ENCODE data around the gene GPAT3. TPM values are rescaled to one million over a fixed set of nuclear protein-coding genes. Genes with fewer than 3 reads are reported as not detected.

GPAT3 gene
- total RNA-seq, 1 experiment from 2014 or later, result 2.4 TPM

- Histone ChIP-seq H3K27ac (no peak overlapping the region), H3K27me3 (no peaks in the 10 kb centered on the region), H3K36me3 (no peaks in the 10 kb centered on the region), H3K4me1 (no peaks in the 10 kb centered on the region), H3K9me3 (replicated peaks) (no peaks in the 10 kb centered on the region), H3K4me3 (no peak overlapping the region)
- DNase-seq, result no peak
Measured at GRCh38 chr4:83522239-83522638, 13.7 kb upstream of the GPAT3 start.

GRCh38 chr4:83527671-83528070, 8.2 kb upstream of the GPAT3 start:
- DNase-seq, result no peak
- Histone ChIP-seq H3K9me3 (replicated peaks) (no peaks in the 10 kb centered on the region; the same call in 1 of the 2 replicates), H3K27me3 (no peaks in the 10 kb centered on the region), H3K4me3 (no peak overlapping the region), H3K27ac (no peak overlapping the region), H3K4me1 (no peaks in the 10 kb centered on the region), H3K36me3 (no peaks in the 10 kb centered on the region)

GRCh38 chr4:83536362-83537272, 709 bp downstream of the GPAT3 start:
- peak overlapping the region; percentile 63 for H3K4me3 ChIP-seq
- DNase-seq, result no peak

GRCh38 chr4:83542225-83542624, 6.3 kb downstream of the GPAT3 start:
- H3K27me3 ChIP-seq, result no peaks in the 10 kb centered on the region
- peaks cover 5% of the 10 kb centered on the region for H3K4me1 ChIP-seq
- H3K4me3 ChIP-seq, result no peak overlapping the region
- H3K36me3 ChIP-seq, result no peaks in the 10 kb centered on the region
- no peaks in the 10 kb centered on the region for H3K9me3 ChIP-seq (replicated peaks)
- no peak overlapping the region for H3K27ac ChIP-seq
- no peak for DNase-seq

More at GRCh38 chr4:83536362-83537272, 709 bp downstream of the GPAT3 start:
- Histone ChIP-seq H3K27ac (no peak overlapping the region; the same call in 1 of the 2 replicates), H3K4me1 (no peaks in the 10 kb centered on the region), H3K27me3 (no peaks in the 10 kb centered on the region), H3K9me3 (replicated peaks) (no peaks in the 10 kb centered on the region), H3K36me3 (no peaks in the 10 kb centered on the region)

- H3K27ac ChIP-seq, result no peak overlapping the region
- H3K4me3 ChIP-seq, result no peak overlapping the region
- peaks cover 14% of the 10 kb centered on the region for H3K4me1 ChIP-seq
- no peaks in the 10 kb centered on the region for H3K27me3 ChIP-seq
- peak in 1 of 2 experiments; percentile 24 for DNase-seq
- no peaks in the 10 kb centered on the region for H3K9me3 ChIP-seq (replicated peaks)
- H3K36me3 ChIP-seq, result no peaks in the 10 kb centered on the region
Measured at GRCh38 chr4:83546786-83547185, 10.9 kb downstream of the GPAT3 start.

GRCh38 chr4:83548151-83548905, 12.4 kb downstream of the GPAT3 start:
- H3K27ac ChIP-seq, result peak overlapping the region; percentile 56
- H3K9me3 ChIP-seq (replicated peaks), result no peaks in the 10 kb centered on the region
- peaks cover 14% of the 10 kb centered on the region for H3K4me1 ChIP-seq
- DNase-seq, result peak; percentile 77 to 80
- H3K36me3 ChIP-seq, result no peaks in the 10 kb centered on the region
- H3K27me3 ChIP-seq, result no peaks in the 10 kb centered on the region
- no peak overlapping the region for H3K4me3 ChIP-seq

- Histone ChIP-seq H3K36me3 (no peaks in the 10 kb centered on the region), H3K4me3 (no peak overlapping the region), H3K27ac (no peak overlapping the region), H3K4me1 (peaks cover 9% of the 10 kb centered on the region), H3K9me3 (replicated peaks) (no peaks in the 10 kb centered on the region), H3K27me3 (no peaks in the 10 kb centered on the region)
- DNase-seq, result peak; percentile 11 to 26
Measured at GRCh38 chr4:83552083-83552482, 16.2 kb downstream of the GPAT3 start.

GRCh38 chr4:83552924-83553323, 17.0 kb downstream of the GPAT3 start:
- Histone ChIP-seq H3K4me3 (no peak overlapping the region), H3K9me3 (replicated peaks) (no peaks in the 10 kb centered on the region), H3K36me3 (no peaks in the 10 kb centered on the region), H3K4me1 (peaks cover 8% of the 10 kb centered on the region), H3K27ac (no peak overlapping the region), H3K27me3 (no peaks in the 10 kb centered on the region)
- no peak for DNase-seq

GRCh38 chr4:83556006-83556707, 20.2 kb downstream of the GPAT3 start:
- Histone ChIP-seq H3K27me3 (no peaks in the 10 kb centered on the region), H3K4me3 (no peak overlapping the region), H3K4me1 (no peaks in the 10 kb centered on the region), H3K9me3 (replicated peaks) (no peaks in the 10 kb centered on the region), H3K27ac (no peak overlapping the region), H3K36me3 (no peaks in the 10 kb centered on the region)
- DNase-seq, result no peak

DNA sequence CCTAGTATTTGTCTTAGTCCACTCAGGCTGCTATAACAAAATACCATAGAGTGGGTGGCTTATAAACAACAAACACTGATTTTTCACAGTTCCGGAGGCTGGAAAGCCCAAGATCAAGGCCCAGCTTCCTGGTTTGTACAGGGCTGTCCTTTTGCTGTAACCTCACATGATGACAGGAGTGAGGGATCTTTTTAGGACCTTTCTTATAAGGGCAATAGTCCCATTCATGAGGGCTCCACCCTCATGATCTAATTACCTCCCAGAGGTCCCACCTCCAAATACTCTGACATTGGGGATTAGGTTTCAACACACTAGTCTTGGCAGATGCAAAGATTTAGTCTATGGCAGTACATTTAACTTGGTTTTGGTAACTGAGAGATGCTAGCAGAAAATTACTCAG, 20.9 kb downstream of the GPAT3 start:
- peak in 1 of 2 experiments; percentile 17 for DNase-seq
- Histone ChIP-seq H3K9me3 (replicated peaks) (no peaks in the 10 kb centered on the region), H3K36me3 (no peaks in the 10 kb centered on the region), H3K27me3 (no peaks in the 10 kb centered on the region), H3K27ac (no peak overlapping the region), H3K4me3 (no peak overlapping the region), H3K4me1 (no peaks in the 10 kb centered on the region)

DNA sequence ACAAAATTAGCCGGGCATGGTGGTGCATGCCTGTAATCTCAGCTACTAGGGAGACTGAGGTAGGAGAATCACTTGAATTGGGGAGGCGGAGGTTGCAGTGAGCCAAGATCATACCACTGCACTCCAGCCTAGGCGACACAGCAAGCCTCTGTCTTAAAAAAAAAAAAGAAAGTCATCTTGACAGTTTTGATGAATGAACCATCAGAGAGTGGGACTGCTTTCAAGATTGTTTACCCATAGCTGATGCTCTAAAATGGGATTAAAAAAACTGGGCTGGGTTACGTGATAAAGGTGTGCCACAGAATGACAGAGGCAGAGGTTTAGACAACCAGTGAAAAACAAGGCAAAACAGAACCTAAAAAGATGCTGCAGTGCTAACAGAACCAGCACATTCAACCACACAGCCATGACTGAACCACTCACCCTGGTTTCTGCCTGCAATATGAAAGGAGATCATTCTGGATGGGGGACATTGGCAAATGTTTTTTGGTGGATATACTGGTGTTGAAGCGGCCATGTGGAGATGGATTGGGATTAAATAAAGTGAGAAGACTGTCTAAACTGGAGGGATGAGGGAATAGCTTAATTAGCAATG, 22.2 kb downstream of the GPAT3 start:
- Histone ChIP-seq H3K27ac (no peak overlapping the region), H3K4me1 (no peaks in the 10 kb centered on the region), H3K36me3 (no peaks in the 10 kb centered on the region), H3K4me3 (no peak overlapping the region), H3K9me3 (replicated peaks) (no peaks in the 10 kb centered on the region), H3K27me3 (no peaks in the 10 kb centered on the region)
- no peak for DNase-seq

- Histone ChIP-seq H3K9me3 (replicated peaks) (no peaks in the 10 kb centered on the region), H3K27me3 (no peaks in the 10 kb centered on the region), H3K36me3 (no peaks in the 10 kb centered on the region), H3K4me1 (no peaks in the 10 kb centered on the region), H3K4me3 (no peak overlapping the region), H3K27ac (no peak overlapping the region)
- DNase-seq, result no peak
Measured at GRCh38 chr4:83558680-83559079, 22.8 kb downstream of the GPAT3 start.

- no peaks in the 10 kb centered on the region for H3K27me3 ChIP-seq
- H3K27ac ChIP-seq, result no peak overlapping the region
- H3K36me3 ChIP-seq, result no peaks in the 10 kb centered on the region
- no peak overlapping the region for H3K4me3 ChIP-seq
- H3K9me3 ChIP-seq (replicated peaks), result no peaks in the 10 kb centered on the region
- no peak for DNase-seq
- no peaks in the 10 kb centered on the region for H3K4me1 ChIP-seq
Measured at GRCh38 chr4:83560523-83560922, 24.6 kb downstream of the GPAT3 start.

DNA sequence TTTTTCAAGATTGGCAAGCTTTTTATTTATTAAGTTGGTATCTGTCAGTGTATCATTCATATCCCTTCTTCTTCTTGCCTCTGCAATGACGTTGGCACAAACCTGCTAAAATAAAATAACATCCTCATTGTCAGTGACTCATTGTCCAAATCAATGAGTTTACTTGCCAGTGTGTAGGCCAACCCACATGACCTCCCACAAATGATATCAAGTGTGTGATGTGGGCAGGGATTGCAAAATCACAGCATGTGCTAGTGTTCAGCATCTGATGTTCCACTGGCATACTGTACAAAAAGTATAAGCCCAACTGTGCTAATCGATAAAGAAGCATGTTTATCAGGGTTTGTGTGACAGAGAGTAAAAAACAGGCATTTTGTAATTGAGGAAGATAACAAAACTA, 25.5 kb downstream of the GPAT3 start:
- no peaks in the 10 kb centered on the region for H3K27me3 ChIP-seq
- no peaks in the 10 kb centered on the region for H3K9me3 ChIP-seq (replicated peaks)
- H3K4me3 ChIP-seq, result no peak overlapping the region
- H3K4me1 ChIP-seq, result no peaks in the 10 kb centered on the region
- DNase-seq, result no peak
- no peaks in the 10 kb centered on the region for H3K36me3 ChIP-seq
- H3K27ac ChIP-seq, result no peak overlapping the region
